ENCODE measurements around the gene ANKRD11.
"Not testable (repeated sequence)": the region's sequence is repeated elsewhere in the genome, so short reads cannot be mapped to it uniquely, and the experiment has no call there.

The ANKRD11 gene

DNA sequence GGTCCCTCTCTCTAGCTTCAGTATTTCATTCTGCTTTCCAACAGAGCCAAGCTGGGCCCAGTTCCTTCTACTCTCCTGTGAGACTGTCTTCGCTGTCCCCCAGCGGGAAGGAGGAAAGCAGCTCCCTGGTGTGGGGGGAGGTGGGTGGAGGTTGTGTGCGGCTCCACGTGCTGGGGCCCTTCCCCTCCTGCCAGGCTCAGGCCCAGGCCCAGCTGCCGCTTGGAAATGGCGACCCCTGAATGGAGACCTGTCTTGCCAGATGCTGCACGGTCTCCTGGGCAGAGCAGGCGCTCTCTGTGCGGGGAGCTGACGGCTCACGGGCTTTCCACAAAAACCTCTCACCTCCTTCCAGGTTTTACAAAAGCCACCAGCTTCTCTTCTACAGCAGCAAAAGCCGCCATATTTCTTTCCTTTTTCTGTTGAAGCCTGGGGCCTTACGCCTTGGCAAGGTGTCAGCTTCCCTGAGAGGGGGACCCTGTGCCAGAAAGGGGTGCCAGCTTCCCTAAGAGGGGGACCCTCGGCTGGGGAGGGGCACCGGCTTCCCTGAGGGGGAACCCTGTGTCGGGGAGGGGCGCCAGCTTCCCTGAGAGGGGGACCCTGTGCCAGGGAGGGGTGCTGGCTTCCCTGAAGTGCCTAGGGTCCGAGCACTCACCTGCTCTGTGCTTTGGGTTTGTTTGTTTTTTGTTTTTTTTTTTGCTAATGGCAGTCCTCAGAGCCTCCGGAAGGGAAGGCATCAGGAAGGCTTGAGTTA lies 225.4 kb downstream of the ANKRD11 start:
- no peak for DNase-seq (ENCODE audit: low spot score)

DNA sequence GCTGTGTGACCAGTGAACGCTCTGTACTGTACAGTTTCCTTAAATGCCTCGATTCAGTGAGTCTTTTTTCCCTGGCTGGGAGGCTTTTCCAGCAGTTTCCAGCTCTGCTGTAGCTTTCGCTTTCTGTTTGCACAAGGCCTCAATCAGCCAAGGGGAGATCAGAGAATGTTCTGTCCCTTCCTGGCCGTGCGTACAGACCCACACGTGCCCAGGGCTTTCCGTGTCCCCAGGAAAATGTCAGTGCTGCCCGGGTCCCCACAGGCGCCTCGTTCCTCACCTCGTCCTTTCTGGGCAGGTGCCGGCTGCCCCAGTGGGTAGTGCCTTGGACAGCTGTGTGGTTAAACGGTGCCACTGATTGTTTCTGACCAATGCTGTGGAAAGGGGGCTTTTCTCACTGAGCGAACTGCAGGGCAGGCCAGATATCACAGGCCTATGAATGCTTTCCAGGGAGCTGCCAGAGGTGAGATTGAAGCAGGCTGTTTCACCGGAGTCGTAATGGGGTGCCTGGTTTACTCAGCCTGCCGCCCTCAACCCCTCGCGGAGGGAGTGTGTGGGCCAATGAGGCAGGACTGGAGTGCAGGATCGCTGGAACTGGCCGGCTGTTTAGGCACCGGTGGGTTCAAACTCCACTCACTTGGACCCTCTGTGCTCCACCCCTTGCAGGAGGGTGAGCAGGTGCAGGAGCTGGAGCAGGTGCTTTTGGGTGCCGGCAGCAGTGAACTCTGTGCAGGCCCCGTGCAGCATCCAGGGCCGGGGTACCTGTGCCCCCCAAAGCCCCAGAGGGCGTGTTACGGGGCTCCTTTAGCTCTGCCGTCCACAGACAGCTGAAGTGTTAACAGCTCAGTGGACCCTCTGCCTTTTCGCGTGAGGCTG lies 228.4 kb downstream of the ANKRD11 start:
- DNase-seq (ENCODE audit: low spot score) = peak; percentile 65

DNA sequence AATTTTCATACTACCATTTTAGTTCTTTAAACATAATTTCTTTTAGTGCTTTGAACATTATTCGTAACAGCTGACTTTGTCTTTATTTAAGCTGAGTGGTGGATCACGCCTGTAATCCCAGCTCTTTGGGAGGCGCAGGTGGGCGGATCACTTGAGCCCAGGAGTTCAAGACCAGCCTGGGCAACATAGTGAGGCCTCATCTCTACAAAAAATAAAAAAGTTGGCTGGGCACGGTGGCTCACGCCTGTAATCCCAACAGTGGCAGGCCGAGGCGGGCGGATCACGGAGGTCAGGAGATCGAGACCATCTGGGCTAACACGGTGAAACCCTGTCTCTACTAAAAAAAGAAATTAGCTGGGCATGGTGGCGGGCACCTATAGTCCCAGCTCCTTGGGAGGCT lies 230.5 kb downstream of the ANKRD11 start:
- not testable (repeated sequence) for DNase-seq (ENCODE audit: low spot score)

DNA sequence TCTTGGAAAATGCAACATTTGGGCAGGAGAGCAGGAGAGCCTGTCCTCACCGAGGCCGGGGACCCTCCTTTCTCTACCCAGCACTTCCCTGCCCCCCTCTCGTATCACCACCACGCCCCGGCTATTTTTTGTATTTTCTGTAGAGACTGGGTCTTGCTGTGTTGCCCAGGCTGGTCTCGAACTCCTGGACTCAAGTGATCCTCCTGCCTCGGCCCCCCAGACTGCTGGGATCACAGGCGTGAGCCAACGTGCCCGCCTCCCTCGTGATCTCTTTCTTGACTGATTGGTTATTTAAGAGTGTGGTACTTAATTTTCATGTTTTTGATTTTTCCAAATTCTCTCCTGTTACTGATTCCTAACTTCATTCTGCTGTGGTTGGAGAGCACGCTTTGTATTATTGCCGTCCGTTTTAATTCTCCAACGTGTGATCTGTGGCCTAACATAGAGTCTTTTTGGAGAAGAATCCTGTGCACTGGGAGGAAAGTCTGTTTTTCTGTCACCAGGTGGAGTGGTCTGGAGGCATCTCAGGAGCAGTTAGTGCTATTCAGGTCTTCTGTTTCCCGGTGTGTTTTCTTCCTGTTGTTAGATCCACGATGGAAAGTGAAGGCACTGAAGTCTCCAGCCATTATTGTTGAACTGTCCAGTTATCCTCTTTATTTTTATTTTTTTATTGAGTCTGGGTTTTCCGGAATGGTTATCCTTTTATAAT lies 232.4 kb downstream of the ANKRD11 start:
- no peak for DNase-seq (ENCODE audit: low spot score)

DNA sequence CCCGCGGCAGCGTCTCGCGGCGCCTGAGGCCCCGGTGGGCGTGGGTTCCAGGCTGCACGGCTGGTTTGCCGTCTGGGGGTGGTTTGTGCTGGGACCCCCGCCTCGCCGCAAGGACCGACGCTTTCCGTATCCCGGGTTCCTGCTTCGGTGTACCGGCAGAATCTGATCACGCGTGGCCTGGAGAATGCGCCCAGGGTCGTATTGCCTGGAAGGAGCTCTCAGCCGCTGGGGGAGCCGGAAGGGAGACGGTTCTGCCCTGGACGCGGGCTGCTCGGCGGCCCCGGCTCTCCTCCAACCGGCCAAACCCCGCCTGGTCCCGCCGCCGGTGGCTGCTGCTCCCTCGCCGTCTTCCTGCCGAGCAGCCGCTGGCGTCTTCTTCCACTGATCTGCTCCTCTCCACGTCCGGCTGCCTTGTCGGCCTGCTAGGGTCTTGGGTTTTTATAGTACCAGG lies 233.1 kb downstream of the ANKRD11 start:
- peak; percentile 63 for DNase-seq (ENCODE audit: low spot score)

DNA sequence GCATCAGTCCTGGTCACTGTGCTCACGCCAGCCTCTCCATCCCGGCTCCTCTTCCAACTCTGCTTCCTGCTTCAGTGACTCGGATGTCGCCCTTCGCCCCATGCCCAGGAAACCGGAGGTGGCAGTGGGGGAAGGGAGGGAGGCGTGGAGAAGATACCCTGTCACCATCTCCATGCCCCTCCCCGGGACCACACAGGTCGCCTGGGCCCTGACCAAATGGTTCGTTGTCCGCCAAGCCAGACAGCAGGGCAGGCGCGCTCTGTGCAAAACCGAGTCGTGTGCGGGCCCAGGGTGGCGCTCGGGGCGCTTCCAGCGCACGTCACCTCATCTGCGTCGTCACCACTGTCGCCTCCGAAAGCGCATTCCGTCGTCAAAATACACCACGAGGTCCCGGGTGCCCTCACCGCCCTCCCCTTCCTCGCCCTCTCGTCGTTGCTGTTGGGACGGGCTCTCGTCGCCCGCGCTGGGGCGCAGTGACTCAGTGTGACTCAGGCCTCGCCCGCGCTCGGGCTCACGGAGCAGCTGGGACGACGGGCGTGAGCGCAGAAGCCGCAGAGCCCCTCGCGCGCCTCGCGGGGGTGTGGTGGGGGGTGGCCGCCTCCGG lies 233.6 kb downstream of the ANKRD11 start:
- DNase-seq (ENCODE audit: low spot score) = peak; percentile 90

DNA sequence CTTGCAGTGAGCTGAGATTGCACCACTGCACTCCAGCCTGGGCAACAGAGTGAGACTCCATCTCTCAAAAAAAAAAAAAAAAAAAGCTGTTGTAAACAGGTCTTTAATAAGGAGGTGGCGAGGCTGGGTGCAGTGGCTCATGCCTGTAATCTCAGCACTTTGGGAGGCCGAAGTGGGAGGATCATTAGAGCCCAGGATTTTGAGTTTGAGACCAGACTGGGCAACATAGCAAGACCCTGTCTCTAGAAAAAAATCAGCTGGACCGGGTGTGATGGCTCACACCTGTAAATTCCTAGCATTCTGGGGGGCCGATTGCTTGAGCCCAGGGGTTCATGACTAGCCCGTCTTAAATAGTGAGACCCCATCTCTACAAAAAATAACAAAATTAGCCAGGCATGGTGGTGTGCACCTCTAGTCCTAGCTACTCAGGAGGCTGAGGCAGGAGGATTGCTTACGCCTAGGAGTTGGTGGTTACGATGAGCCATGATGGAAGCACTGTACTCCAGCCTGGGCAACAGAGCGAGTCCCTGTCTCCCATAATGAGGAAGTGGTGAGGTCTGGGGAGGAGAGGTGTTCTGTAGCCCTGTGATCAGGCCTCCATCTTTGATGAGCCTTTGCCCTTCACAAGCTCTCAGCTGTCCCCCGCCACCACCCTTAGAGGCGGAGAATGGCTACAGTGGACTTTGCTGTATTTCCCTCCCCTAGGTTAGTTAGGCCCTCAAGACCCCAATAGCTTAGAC lies 236.6 kb downstream of the ANKRD11 start:
- DNase-seq (ENCODE audit: low spot score) = no peak

DNA sequence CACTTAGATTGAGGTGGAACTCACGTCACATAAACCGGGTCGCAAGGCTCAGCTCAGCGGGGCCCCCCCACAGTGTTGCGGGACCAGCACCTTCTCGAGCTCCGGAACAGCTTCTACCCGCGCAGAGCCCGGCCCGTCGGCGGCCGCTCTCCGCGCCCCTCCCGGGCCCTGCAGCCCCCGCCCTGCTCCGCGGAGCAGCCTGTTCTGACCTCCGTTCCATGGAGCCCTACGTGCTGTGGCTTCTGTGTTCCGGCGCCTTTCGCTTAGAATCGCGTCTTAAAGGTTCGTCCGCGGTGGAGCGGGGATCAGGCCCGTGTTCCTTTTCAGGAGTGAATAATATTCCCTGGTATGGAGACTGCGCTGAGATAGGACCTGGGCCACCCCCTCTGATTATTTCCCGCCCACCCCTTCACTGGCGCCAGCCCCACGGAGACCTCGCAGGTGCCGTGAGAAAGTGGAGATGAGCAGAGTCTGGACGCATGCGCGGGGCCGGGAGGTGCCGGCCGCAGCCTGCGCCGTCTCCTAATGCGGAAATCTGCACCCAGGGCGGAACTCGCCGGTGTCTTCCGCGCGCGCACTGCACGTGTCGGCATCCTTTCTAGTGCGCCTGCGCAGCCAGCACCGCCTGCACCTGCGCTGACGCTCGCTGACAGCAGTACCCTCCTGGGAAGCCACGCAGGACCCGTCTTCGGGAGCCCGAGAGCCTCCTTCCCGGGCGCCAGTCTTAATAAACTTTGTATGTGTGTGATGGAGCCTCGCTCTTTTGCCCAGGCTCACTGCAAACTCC lies 242.0 kb downstream of the ANKRD11 start:
- no peak for DNase-seq (ENCODE audit: low spot score)

DNA sequence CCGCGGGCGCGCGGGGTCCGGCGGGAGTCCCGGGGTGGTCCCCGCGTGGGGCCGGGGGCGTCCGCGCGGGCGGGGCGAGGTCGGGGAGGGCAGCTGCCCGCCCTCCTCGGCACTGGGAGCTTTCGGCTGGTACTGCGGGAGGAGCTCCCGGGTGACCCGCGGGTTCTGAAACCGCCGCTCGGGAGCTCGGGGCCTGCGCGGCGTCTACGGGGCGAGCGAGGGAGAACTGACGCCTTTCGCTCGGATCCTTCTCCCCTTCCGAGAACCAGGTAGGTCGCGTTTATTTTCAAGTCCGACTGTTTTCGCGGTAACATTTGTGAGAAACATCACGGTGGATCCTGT lies 242.7 kb downstream of the ANKRD11 start:
- not testable (repeated sequence) for DNase-seq (ENCODE audit: low spot score)

DNA sequence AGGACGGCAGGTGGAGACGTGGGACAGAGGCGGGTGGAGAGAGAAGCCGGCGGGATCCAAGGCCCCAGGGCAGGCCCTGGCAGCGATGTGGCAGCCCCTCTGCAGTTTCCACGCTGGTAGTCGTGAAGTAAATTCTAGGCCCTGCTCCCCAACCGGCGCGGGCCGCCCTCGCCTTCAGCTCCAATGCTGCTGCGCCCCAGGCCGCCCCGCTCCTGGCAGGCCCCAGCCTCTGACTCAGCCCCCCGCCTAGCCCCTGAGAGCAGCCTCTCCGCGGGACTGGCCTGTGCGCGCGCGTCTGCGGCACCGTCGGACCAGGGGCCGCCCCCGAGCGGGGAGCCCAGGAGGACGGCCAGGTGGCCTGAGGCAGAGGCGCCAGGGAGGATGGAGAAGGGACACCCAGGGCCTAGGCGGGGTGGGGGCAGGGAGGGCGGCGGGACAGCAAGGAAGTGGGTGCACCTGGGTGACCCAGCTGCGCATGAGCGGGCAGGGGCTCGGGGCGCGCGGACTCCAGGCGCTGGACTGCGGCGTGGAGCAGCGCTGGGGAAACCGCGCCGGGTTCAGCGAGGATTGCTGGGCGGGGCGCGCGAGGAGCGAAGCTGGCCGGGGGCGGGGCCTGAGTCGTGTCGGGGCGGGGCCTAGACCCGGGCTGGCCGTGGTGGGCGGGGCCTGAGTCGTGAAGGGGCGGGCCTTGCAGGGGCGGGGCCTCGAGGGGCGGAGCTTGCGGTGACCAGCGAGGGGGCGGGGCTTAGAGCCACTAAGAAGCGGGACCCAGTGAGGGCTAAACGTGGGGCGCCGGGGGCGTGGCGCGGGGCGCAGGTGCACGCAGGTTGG lies 243.2 kb downstream of the ANKRD11 start:
- peak; percentile 100 for DNase-seq (ENCODE audit: low spot score)

DNA sequence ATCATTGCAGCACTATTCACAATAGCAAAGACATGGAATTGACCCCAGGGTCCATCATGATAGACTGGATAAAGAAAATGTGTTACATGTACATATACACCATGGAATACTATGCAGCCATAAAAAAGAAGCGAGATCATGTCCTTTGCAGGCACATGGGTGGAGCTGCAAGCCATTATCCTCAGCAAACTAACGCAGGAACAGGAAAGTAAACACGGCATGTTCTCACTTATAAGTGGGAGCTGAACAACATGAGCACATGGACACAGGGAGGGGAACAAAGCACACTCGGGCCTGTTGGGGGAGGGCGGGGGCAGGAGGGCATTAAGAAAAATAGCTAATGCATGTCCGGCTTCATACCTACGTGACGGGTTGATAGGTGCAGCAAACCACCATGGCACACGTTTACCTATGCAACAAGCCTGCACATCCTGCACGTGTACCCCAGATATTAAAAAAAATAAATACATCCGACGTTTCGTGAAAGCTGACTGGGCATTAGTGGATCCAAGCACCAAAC lies 243.9 kb downstream of the ANKRD11 start:
- DNase-seq (ENCODE audit: low spot score) = no peak

DNA sequence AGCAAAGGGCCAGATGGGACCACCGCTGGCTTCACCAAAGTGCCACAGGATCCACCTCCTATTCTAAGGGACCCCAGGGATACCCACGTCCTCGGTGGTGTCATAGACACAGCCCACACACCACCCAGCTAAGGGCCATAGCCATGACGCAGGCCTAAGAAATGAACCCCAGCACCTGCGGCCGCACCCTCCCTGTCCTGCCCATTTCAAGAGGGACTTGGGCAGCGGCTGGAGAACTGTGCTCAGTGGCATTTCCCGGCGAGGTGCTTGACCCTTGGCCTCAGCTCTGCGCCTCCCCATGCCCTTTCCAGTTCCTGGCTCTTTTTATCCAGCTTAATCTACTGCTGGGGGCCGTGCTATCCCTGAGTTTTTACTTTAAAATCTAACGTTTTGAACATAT lies 245.6 kb downstream of the ANKRD11 start:
- DNase-seq (ENCODE audit: low spot score) = no peak

DNA sequence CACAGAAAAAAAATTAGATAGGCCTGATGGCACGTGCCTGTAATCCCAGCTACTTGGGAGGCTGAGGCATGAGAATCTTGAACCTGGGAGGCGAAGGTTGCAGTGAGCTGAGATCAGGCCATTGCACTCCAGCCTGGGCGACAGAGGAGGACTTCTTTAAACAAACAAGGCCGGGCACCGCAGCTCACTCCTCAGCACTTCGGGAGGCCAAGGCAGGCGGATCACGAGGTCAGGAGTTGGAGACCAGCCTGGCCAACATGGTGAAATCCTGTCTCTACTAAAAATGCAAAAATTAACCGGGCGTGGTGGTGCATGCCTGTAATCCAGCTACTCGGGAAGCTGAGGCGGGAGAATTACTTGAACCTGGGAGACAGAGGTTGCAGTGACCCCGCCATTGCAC lies 246.1 kb downstream of the ANKRD11 start:
- not testable (repeated sequence) for DNase-seq (ENCODE audit: low spot score)

DNA sequence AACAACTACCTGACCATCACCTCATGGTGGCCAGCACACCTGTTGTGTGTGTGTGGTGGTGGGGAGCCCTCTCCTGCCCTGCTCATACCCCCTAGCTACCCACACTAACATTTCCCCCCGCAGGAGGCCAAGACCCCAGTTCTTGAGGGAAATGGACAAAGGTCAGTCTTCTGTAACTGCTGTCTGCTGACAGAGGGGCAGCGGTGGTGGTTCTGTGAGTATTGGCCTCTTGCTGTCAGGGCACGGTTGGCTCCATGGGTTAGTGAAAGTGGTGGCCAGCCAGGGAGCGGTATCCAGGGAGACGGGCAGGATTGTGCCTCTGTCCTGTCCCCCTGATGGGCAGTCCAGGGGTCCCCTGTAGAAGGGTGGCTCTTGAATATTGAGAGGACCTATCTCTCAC lies 246.7 kb downstream of the ANKRD11 start:
- no peak for DNase-seq (ENCODE audit: low spot score)

DNA sequence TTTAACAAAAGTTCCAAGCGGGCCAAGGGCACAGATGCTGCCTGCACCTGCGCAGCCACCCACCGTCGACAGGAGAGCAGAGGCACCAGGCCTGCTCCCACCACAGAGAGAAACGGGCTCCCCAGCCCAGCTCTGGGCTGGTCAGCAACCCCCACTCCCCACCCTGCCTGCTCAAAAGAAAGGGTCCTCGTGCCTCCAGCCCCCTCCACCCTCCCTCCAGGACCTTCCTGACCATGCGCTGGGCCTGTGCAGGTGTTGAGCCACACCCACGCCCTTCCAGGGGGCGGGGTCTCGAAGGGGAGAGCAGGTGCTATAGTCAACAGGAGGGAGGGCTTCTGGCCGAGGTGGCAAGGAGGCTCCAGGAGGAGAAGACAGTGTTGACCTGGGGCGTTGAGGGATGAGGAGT lies 247.6 kb downstream of the ANKRD11 start:
- DNase-seq (ENCODE audit: low spot score) = no peak

DNA sequence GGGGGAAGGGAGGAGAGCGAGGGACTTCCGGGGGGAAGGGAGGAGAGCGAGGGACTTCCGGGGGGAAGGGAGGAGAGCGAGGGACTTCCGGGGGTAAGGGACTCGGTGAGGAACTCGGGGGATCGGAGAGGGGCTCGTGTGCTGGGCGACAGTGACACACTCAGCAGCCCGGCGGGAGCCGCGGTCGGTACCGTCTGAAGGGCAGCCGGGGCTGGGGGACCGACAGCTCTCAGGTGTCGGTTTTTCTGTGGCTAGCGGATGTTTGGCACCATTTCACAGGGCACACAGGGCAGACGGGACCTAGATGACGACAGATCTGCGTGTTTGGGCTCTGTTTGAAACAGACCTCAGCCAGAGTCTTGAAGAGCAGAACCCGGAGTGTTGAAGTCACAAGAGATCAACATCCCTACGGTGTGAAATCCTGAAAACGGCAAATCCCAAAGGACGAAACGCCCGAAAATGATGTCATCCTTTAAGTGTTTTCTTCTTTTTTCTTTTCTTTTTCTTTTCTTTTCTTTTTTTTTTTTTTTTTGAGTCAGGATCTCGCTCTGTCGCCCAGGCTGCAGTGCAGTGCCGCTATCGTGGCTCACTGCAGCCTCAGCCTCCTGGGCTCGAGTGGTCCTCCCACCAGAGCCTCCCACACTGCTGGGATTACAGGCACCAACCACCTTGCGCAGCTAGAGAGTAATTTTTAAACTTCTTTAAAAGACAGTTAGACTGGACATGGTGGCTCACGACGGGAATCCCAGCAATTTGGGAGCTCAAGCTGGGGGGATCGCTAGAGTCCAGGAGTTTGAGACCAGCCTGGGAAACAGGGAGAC lies 249.0 kb downstream of the ANKRD11 start:
- peak; percentile 75 for DNase-seq (ENCODE audit: low spot score)

DNA sequence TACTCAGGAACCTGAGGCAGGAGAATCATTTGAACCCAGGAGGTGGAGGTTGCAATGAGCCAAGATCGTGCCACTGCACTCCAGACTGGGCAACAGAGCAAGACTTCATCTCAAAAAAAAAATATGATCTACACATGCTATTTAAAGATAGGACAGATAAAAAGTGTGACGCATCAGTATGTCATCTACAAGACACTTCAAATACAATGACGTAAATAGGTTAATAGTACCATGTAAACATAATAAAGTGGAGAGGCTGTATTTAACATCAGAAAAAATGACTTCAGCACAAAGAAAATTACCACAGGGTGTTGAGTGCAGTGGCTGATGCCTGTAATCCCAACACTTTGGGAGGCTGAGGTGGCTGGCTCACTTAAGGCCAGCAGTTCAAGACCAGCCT lies 252.6 kb downstream of the ANKRD11 start:
- no peak for DNase-seq (ENCODE audit: low spot score)

DNA sequence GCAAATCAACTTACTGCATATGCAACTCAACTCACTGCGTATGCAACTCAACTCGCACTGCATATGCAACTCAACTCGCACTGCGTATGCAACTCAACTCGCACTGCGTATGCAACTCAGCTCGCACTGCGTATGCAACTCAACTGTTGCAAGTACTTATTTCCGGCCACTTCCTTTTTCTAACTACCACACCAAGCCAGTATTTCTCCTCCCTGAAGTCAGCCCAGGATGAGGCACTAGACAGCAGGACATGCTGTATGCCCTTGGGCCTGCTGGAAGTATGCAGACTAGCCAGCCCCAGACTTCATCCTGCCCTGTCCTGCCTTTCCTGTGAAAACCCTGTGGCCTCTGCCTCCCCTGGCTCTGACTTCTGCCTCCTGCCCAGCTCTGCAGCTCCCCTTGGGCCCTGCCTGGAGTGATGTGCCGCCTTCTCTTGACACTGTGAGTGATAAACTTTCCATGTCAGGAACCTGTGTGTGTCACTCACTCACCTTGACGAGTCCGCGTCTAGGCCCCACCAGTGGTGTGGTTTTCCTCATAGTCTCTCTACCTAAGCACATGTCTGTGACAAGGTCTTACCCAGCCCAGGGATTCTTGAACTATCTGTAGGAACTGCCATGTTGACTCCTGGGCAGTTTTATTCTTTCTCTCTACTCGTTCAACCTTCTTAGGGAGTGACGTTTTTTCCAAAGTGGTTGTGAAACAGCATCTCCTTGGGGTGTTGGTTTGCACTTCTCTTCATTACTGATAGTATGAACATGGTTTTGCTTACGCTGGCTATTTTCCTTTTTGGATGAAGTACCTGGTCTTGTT lies 256.5 kb downstream of the ANKRD11 start:
- no peak for DNase-seq (ENCODE audit: low spot score)
